Gastrocnemius medialis (tissue), 4 donors: ENCODE measurements around the gene ACTR6. TPM values are rescaled to one million over a fixed set of nuclear protein-coding genes. Genes with fewer than 3 reads are reported as not detected.
A peak's percentile ranks its signal among the peaks of the same experiment; 100 is the strongest.

ENCODE experiments used
- ATAC-seq, 2 donors: fragments of 150-250 bp; one replicate each; pipeline ENCODE4 v1.9.1; 2016
- DNase-seq, 2 donors: peaks; one replicate each; pipeline ENCODE4 v3.0.0-alpha.2; 2019
- H3K27ac ChIP-seq, 4 donors: fragments of 200-600 bp; sonication (generic); 1 replicate in 1 of 4; 2 replicates in 3 of 4; pipeline ENCODE4 v1.5.1; 2016 to 2018; ENCODE audit warnings: mild to moderate bottlenecking in 2 of 4, moderate library complexity in 1 of 4
- H3K27me3 ChIP-seq, 3 donors: fragments of 200-600 bp; sonication (generic) in 2 of 3; 1 replicate in 1 of 3; 2 replicates in 2 of 3; pipeline versions ENCODE4 v1.5.1 to v1.6.0; 2016 to 2019; ENCODE audit warnings: mild to moderate bottlenecking in 1 of 3, moderate library complexity in 1 of 3
- H3K36me3 ChIP-seq, 2 donors: fragments of 200-600 bp; sonication (generic) in 1 of 2; one replicate each; pipeline ENCODE4 v1.5.1; 2017 to 2018
- H3K4me1 ChIP-seq, 2 donors: fragments of 200-600 bp; sonication (generic) in 1 of 2; one replicate each; pipeline ENCODE4 v1.5.1; 2016 to 2017; ENCODE audit warnings: mild to moderate bottlenecking in 2 of 2
- H3K4me3 ChIP-seq, 4 donors: fragments of 200-600 bp; sonication (generic) in 3 of 4; 1 replicate in 1 of 4; 2 replicates in 3 of 4; pipeline ENCODE4 v1.5.1; 2016 to 2019; ENCODE audit warnings: mild to moderate bottlenecking in 2 of 4
- H3K9me3 ChIP-seq, 3 donors: fragments of 200-600 bp; sonication (generic) in 2 of 3; 1 replicate in 1 of 3; 2 replicates in 2 of 3; pipeline ENCODE4 v1.5.1; 2016 to 2019
- CTCF ChIP-seq, 5 experiments: fragments of 450-650 bp in 3 of 5; fragments of 200-600 bp in 2 of 5; sonication (generic) in 2 of 5; IDR thresholded peaks in 4 of 5; conservative IDR thresholded peaks in 1 of 5; 1 replicate in 4 of 5; 2 replicates in 1 of 5; pipeline ENCODE4 v1.5.1; 2016 to 2019; ENCODE audit warnings: antibody characterized with exemption in 5 of 5, mild to moderate bottlenecking in 3 of 5, moderate library complexity in 3 of 5
- POLR2A ChIP-seq, 2 donors: fragments of 450-650 bp; IDR thresholded peaks; one replicate each; pipeline ENCODE4 v1.6.1; 2017; ENCODE audit warnings: antibody characterized with exemption in 2 of 2, mild to moderate bottlenecking in 2 of 2, moderate library complexity in 2 of 2
- in situ Hi-C, 4 donors: fragments of 200-750 bp; cut with MboI; loops; one replicate each; pipeline versions ENCODE4 v1.15.0 to v1.8.0; 2017; ENCODE audit warnings: low sequenced_read_pairs in 4 of 4
- intact Hi-C: fragments of 100-400 bp; cut with DNase I; formaldehyde crosslinking; loops from one replicate; pipeline ENCODE4 v1.15.1; 2023; ENCODE audit warnings: low total_unique reads
- total RNA-seq, 4 donors: library from RNA; depleted of rRNA; stranded (reverse); fragments of >200 nt; gene quantifications; one replicate each; pipeline versions ENCODE4 v1.1.0 to v1.2.3, GENCODE V29; 2016

ACTR6 gene
- total RNA-seq, 4 donors from 2014 or later = 8.4 to 19.2 (median 16.6) TPM

DNA sequence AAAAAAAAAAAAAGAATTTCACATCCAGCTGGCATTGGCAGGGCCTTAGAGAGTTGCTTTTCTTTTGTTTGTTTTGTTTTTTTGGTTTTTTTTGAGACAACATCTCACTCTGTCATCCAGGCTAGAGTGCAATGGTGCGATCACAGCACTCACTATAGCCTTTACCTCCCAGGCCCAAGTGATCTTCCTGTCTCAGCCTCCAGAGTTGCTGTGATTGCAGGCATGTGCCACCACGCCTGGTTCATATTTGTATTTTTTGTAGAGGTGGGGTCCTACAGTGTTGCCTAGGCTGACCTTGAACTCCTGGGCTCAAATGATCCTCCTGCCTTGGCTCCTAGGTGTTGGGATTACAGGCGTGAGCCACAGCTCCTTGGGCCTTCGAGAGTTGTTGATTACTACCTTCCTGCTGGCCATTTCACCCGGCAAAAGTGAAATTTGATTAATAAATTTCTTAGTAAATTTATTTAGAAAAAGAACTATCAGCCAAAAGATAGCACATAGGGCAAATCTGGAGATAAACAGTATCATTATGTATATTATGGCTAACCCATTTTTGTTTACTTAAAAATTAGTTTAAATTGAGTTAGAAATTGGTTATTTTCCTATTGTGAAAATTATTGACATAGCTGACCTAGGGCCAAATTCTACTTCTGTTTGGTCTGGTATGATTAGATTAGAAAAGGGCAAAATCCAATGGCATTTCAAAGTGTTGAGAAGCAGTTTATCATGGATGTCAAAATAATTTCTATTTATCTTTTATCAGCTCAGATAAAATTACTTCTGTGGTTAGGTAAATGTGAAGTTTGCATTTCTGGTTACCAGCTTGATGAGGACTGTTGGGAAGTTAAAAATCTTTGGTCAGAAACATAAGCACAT, 12.6 kb downstream of the ACTR6 start:
- Histone ChIP-seq H3K27me3 (no peaks in the 10 kb centered on the region), H3K9me3 (no peaks in the 10 kb centered on the region), H3K36me3 (peaks cover 0 to 61% of the 10 kb centered on the region in 2 donors), H3K27ac (no peak overlapping the region), H3K4me1 (no peaks in the 10 kb centered on the region), H3K4me3 (no peak overlapping the region)
- ATAC-seq (no peak), DNase-seq (no peak)
- TF ChIP-seq CTCF (IDR thresholded peaks at IDR 0.05 in 4 of 5, conservative IDR thresholded peaks at IDR 0.05 in 1 of 5) (no peak), POLR2A (IDR thresholded peaks at IDR 0.05) (no peak)
- in situ Hi-C loops = loop anchor here in 1 of 4 donors (25.0 kb wide), 1 partner anchor 401 kb away; no protein-coding TSS in a partner anchor
- intact Hi-C loops = no loop called here

- DNase-seq = no peak
- no peaks in the 10 kb centered on the region for H3K9me3 ChIP-seq
- in situ Hi-C loops = loop anchor here in 1 of 4 donors (25.0 kb wide), 1 partner anchor 402 kb away; no protein-coding TSS in a partner anchor
- no peak for TF ChIP-seq POLR2A (IDR thresholded peaks at IDR 0.05)
- TF ChIP-seq CTCF (IDR thresholded peaks at IDR 0.05 in 4 of 5, conservative IDR thresholded peaks at IDR 0.05 in 1 of 5) = no peak
- intact Hi-C loops = no loop called here
- H3K27me3 ChIP-seq = no peaks in the 10 kb centered on the region
- H3K4me1 ChIP-seq = no peaks in the 10 kb centered on the region
- peak overlapping the region in 1 of 4 donors; percentile 18 for H3K27ac ChIP-seq
- peaks cover under 1 to 59% of the 10 kb centered on the region in 2 donors for H3K36me3 ChIP-seq
- H3K4me3 ChIP-seq = no peak overlapping the region
- no peak for ATAC-seq
Observed at GRCh38 chr12:100214518-100214917, 13.9 kb downstream of the ACTR6 start.

DNA sequence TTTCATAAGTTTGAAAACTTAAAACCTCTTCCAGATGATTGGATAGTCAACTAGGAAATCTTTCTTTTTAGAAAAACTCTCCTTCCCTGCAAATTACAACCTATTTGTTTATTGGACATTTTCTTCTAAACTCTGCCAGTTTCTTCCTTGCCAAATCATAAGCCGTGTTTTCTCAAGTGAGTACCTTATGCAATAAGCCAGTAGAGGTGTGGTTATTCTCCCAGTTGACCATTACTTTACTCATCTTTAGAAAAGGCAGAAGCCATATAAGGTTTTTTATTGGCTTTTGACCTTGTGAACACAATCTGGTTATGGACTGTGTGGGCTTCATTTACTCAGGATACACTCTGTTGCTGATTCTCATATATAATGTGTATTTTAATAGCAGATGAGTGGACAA, 14.6 kb downstream of the ACTR6 start:
- Histone ChIP-seq H3K9me3 (no peaks in the 10 kb centered on the region), H3K4me3 (no peak overlapping the region), H3K27me3 (no peaks in the 10 kb centered on the region), H3K27ac (no peak overlapping the region), H3K4me1 (no peaks in the 10 kb centered on the region), H3K36me3 (peaks cover 3 to 60% of the 10 kb centered on the region in 2 donors)
- intact Hi-C loops = no loop called here
- TF ChIP-seq CTCF (IDR thresholded peaks at IDR 0.05 in 4 of 5, conservative IDR thresholded peaks at IDR 0.05 in 1 of 5) (no peak), POLR2A (IDR thresholded peaks at IDR 0.05) (no peak)
- no peak for DNase-seq
- ATAC-seq = no peak
- in situ Hi-C loops = loop anchor here in 1 of 4 donors (25.0 kb wide), 1 partner anchor 403 kb away; no protein-coding TSS in a partner anchor

- no peak overlapping the region for H3K27ac ChIP-seq
- H3K36me3 ChIP-seq = peaks cover 3 to 60% of the 10 kb centered on the region in 2 donors
- TF ChIP-seq CTCF (IDR thresholded peaks at IDR 0.05 in 4 of 5, conservative IDR thresholded peaks at IDR 0.05 in 1 of 5) (no peak), POLR2A (IDR thresholded peaks at IDR 0.05) (no peak)
- DNase-seq = no peak
- H3K9me3 ChIP-seq = no peaks in the 10 kb centered on the region
- no peak overlapping the region for H3K4me3 ChIP-seq
- no peaks in the 10 kb centered on the region for H3K4me1 ChIP-seq
- no peaks in the 10 kb centered on the region for H3K27me3 ChIP-seq
- in situ Hi-C loops (loop anchor here in 1 of 4 donors (25.0 kb wide), 1 partner anchor 404 kb away; no protein-coding TSS in a partner anchor), intact Hi-C loops (no loop called here)
- no peak for ATAC-seq
Observed at GRCh38 chr12:100216337-100216736, 15.7 kb downstream of the ACTR6 start.
